ENCODE measurements around the gene MCOLN2. TPM values are rescaled to one million over a fixed set of nuclear protein-coding genes. Genes with fewer than 3 reads are reported as not detected.

MCOLN2 gene
- polyA plus RNA-seq, 1 donor from 2014 or later: not detected

GRCh38 chr1:84918726-84919336, 78.1 kb downstream of the MCOLN2 start:
- no peaks in the 10 kb centered on the region for H3K79me2 ChIP-seq (replicated peaks; ENCODE audit: insufficient read depth, low read length)
- H3K9me3 ChIP-seq (ENCODE audit: low read length): no peaks in the 10 kb centered on the region
- H2AFZ ChIP-seq (ENCODE audit: low read depth, low read length): no peak overlapping the region

GRCh38 chr1:84916897-84917296, 80.0 kb downstream of the MCOLN2 start:
- no peak overlapping the region for H2AFZ ChIP-seq (ENCODE audit: low read depth, low read length)

More at GRCh38 chr1:84918726-84919336, 78.1 kb downstream of the MCOLN2 start:
- H4K20me1 ChIP-seq (ENCODE audit: insufficient read depth): no peaks in the 10 kb centered on the region
- H3K9ac ChIP-seq (ENCODE audit: low read length): no peak overlapping the region
- H3K9me2 ChIP-seq (ENCODE audit: insufficient read depth, low read length): no peaks in the 10 kb centered on the region
- H3K4me3 ChIP-seq (ENCODE audit: low read length): no peak overlapping the region
- H3K36me3 ChIP-seq (ENCODE audit: insufficient read depth, low read length): no peaks in the 10 kb centered on the region
- H3K27me3 ChIP-seq (ENCODE audit: insufficient read depth, low read depth, low read length): no peaks in the 10 kb centered on the region
- H3F3A ChIP-seq (ENCODE audit: insufficient read depth, low read length, poor library complexity, severe bottlenecking): no peaks in the 10 kb centered on the region
- no peak overlapping the region for H3K27ac ChIP-seq (ENCODE audit: low read length)
- H3K4me2 ChIP-seq (ENCODE audit: low read length): no peak overlapping the region
- TF ChIP-seq SMC3 (conservative IDR thresholded peaks at IDR 0.05; ENCODE audit: poor library complexity): no peak
- no peak for TF ChIP-seq TAF1 (IDR thresholded peaks at IDR 0.05; ENCODE audit: low read depth)
- no peak for TF ChIP-seq REST (IDR thresholded peaks at IDR 0.05; ENCODE audit: borderline replicate concordance)
- no peak for TF ChIP-seq EP300 (conservative IDR thresholded peaks at IDR 0.05; ENCODE audit: poor library complexity, severe bottlenecking)
- TF ChIP-seq MXI1 (conservative IDR thresholded peaks at IDR 0.05; ENCODE audit: poor library complexity, severe bottlenecking): no peak
- no peak for TF ChIP-seq POLR2AphosphoS5 (IDR thresholded peaks at IDR 0.05)
- no peak for TF ChIP-seq EZH2 (IDR thresholded peaks at IDR 0.05; ENCODE audit: borderline replicate concordance, insufficient read depth, low read length, poor library complexity, severe bottlenecking)
- TF ChIP-seq RAD21 (conservative IDR thresholded peaks at IDR 0.05): no peak

More at GRCh38 chr1:84916897-84917296, 80.0 kb downstream of the MCOLN2 start:
- H4K20me1 ChIP-seq (ENCODE audit: insufficient read depth): no peaks in the 10 kb centered on the region
- H3K36me3 ChIP-seq (ENCODE audit: insufficient read depth, low read length): no peaks in the 10 kb centered on the region
- no peaks in the 10 kb centered on the region for H3F3A ChIP-seq (ENCODE audit: insufficient read depth, low read length, poor library complexity, severe bottlenecking)
- H3K4me2 ChIP-seq (ENCODE audit: low read length): no peak overlapping the region
- no peaks in the 10 kb centered on the region for H3K27me3 ChIP-seq (ENCODE audit: insufficient read depth, low read depth, low read length)
- H3K9me3 ChIP-seq (ENCODE audit: low read length): no peaks in the 10 kb centered on the region
- H3K79me2 ChIP-seq (replicated peaks; ENCODE audit: insufficient read depth, low read length): no peaks in the 10 kb centered on the region
- H3K4me3 ChIP-seq (ENCODE audit: low read length): no peak overlapping the region
- TF ChIP-seq EP300 (conservative IDR thresholded peaks at IDR 0.05; ENCODE audit: poor library complexity, severe bottlenecking): no peak
- no peak for TF ChIP-seq CTCF (IDR thresholded peaks at IDR 0.05; ENCODE audit: poor library complexity, severe bottlenecking)
- no peak for TF ChIP-seq EZH2 (IDR thresholded peaks at IDR 0.05; ENCODE audit: borderline replicate concordance, insufficient read depth, low read length, poor library complexity, severe bottlenecking)
- no peaks in the 10 kb centered on the region for H3K9me2 ChIP-seq (ENCODE audit: insufficient read depth, low read length)
- H3K27ac ChIP-seq (ENCODE audit: low read length): no peak overlapping the region
- H3K9ac ChIP-seq (ENCODE audit: low read length): no peak overlapping the region
